Kidney epithelial cell (primary cell): ENCODE measurements around the gene ACOX3. TPM values are rescaled to one million over a fixed set of nuclear protein-coding genes. Genes with fewer than 3 reads are reported as not detected.

ENCODE experiments used
- DNase-seq: peaks from one replicate; pipeline ENCODE4 v3.0.0-alpha.2; 2010; ENCODE audit warnings: low read depth
- H3K27me3 ChIP-seq: 2 replicates; pipeline ENCODE4 v1.6.0; 2011; ENCODE audit warnings: low read length; ENCODE audit not compliant: control insufficient read depth, insufficient read depth
- H3K36me3 ChIP-seq: 2 replicates; pipeline ENCODE4 v1.5.1; 2011; ENCODE audit warnings: low read length; ENCODE audit not compliant: control insufficient read depth, insufficient read depth
- H3K4me3 ChIP-seq: 2 replicates; pipeline ENCODE4 v1.5.1; 2011; ENCODE audit warnings: low read depth, mild to moderate bottlenecking, control low read depth, low read length
- CTCF ChIP-seq: IDR thresholded peaks from 2 replicates; pipeline ENCODE4 v1.5.1; 2011; ENCODE audit warnings: mild to moderate bottlenecking, moderate library complexity, low read length, control low read depth, inconsistent platforms; ENCODE audit not compliant: insufficient read depth, poor library complexity, severe bottlenecking
- total RNA-seq: library from RNA; depleted of rRNA; stranded (reverse); fragments of >200 nt; gene quantifications from 2 replicates; pipeline ENCODE4 v1.2.3, GENCODE V29; 2015

ACOX3 gene
- total RNA-seq, 1 donor from 2014 or later: 37.4 TPM

- no peak for TF ChIP-seq CTCF
- peaks cover 6% of the 10 kb centered on the region for H3K27me3 ChIP-seq
- DNase-seq: no peak
- H3K36me3 ChIP-seq: no peaks in the 10 kb centered on the region
- no peak overlapping the region for H3K4me3 ChIP-seq
Observed at GRCh38 chr4:8369426-8370105, 71.0 kb downstream of the ACOX3 start.

GRCh38 chr4:8368998-8369397 is 71.5 kb downstream of the ACOX3 start:
- no peaks in the 10 kb centered on the region for H3K36me3 ChIP-seq
- H3K4me3 ChIP-seq: no peak overlapping the region
- TF ChIP-seq CTCF: no peak
- peaks cover 6% of the 10 kb centered on the region for H3K27me3 ChIP-seq
- DNase-seq: no peak

GRCh38 chr4:8368061-8368481 is 72.5 kb downstream of the ACOX3 start:
- TF ChIP-seq CTCF: no peak
- Histone ChIP-seq H3K4me3 (no peak overlapping the region), H3K27me3 (peaks cover 6% of the 10 kb centered on the region), H3K36me3 (no peaks in the 10 kb centered on the region)
- no peak for DNase-seq

- no peak for DNase-seq
- H3K36me3 ChIP-seq: no peaks in the 10 kb centered on the region
- peaks cover 6% of the 10 kb centered on the region for H3K27me3 ChIP-seq
- no peak for TF ChIP-seq CTCF
- H3K4me3 ChIP-seq: no peak overlapping the region
Observed at GRCh38 chr4:8366601-8367000, 73.9 kb downstream of the ACOX3 start.

- no peaks in the 10 kb centered on the region for H3K36me3 ChIP-seq
- TF ChIP-seq CTCF: no peak
- no peak for DNase-seq
- H3K4me3 ChIP-seq: no peak overlapping the region
- peaks cover 5% of the 10 kb centered on the region for H3K27me3 ChIP-seq
Observed at GRCh38 chr4:8365951-8366350, 74.6 kb downstream of the ACOX3 start.

- Histone ChIP-seq H3K36me3 (no peaks in the 10 kb centered on the region), H3K4me3 (no peak overlapping the region), H3K27me3 (no peaks in the 10 kb centered on the region)
- no peak for DNase-seq
- TF ChIP-seq CTCF: no peak
Observed at GRCh38 chr4:8365353-8365752, 75.2 kb downstream of the ACOX3 start.
